Measurements from ENCODE around the gene SLC36A2. TPM values are rescaled to one million over a fixed set of nuclear protein-coding genes. Genes with fewer than 3 reads are reported as not detected.

SLC36A2 gene
- total and polyA plus RNA-seq, 12 donors = 0.06 to 0.17 (median 0.07) TPM; not detected in 9

DNA sequence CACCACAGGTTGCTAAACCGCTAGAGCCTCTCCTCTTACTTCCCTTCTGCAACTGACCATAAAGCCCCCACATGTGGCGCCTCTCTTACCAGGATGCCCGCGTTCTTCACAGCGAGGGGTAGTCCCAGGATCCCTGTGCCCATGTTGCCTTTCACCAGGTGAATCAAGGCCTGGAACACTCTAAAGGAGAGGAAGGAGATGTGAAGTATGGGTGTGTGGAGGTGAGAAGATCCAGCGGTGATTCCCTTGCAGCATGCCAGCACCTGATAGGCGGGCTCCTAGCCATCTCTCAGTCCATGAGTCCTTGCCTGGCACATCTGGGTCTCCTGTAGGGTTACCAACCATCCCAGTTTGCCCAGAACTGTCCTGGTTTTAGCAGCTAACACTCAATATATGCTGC, 3.3 kb downstream of the SLC36A2 start:
- H3K27me3 ChIP-seq = peaks cover 9% of the 10 kb centered on the region
- no peak overlapping the region for H3K4me3 ChIP-seq
- no peaks in the 10 kb centered on the region for H3K4me1 ChIP-seq (replicated peaks in 1 of 2)
- H3K27ac ChIP-seq = no peak overlapping the region
- no peaks in the 10 kb centered on the region for H3K36me3 ChIP-seq (replicated peaks in 1 of 2)
- no peak for DNase-seq
- TF ChIP-seq, protein P1, sequence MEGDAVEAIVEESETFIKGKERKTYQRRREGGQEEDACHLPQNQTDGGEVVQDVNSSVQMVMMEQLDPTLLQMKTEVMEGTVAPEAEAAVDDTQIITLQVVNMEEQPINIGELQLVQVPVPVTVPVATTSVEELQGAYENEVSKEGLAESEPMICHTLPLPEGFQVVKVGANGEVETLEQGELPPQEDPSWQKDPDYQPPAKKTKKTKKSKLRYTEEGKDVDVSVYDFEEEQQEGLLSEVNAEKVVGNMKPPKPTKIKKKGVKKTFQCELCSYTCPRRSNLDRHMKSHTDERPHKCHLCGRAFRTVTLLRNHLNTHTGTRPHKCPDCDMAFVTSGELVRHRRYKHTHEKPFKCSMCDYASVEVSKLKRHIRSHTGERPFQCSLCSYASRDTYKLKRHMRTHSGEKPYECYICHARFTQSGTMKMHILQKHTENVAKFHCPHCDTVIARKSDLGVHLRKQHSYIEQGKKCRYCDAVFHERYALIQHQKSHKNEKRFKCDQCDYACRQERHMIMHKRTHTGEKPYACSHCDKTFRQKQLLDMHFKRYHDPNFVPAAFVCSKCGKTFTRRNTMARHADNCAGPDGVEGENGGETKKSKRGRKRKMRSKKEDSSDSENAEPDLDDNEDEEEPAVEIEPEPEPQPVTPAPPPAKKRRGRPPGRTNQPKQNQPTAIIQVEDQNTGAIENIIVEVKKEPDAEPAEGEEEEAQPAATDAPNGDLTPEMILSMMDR (IDR thresholded peaks at IDR 0.05) = no peak
- TF ChIP-seq POLR2A (IDR thresholded peaks at IDR 0.05) = no peak
- intact Hi-C loops (cut with DNase I) = no loop called here
- 86 to 92% (median 91%) methylated on average over 5 to 7 of the region's 7 CpGs for WGBS, 4 donors
- no peaks in the 10 kb centered on the region for H3K9me3 ChIP-seq (replicated peaks in 1 of 3)

DNA sequence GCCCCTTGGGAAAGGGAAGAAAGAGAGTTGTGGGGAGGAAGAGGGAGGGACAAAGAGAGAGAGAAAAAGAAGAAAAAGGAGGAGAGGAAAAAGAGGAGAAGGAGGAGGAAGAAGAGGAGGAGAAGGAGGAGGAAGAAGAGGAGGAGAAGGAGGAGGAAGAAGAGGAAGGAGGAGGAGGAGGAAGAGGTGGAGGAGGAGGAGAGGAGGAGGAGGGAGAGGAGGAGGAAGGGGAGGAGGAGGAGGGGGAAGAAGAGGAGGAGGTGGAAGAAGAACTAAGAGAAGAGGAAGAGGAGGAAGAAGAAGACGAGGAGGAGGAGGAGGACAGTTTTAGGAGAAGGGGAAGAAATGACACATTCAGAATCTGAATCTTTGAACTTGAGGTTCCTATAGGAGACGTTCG, 7.4 kb downstream of the SLC36A2 start:
- H3K27me3 ChIP-seq = peaks cover 5% of the 10 kb centered on the region
- WGBS, 4 donors = 60 to 73% (median 63%) methylated on average over 3 of the region's 3 CpGs
- no peaks in the 10 kb centered on the region for H3K9me3 ChIP-seq (replicated peaks in 1 of 3)
- H3K4me3 ChIP-seq = no peak overlapping the region
- H3K36me3 ChIP-seq (replicated peaks in 1 of 2) = no peaks in the 10 kb centered on the region
- H3K27ac ChIP-seq = no peak overlapping the region
- intact Hi-C loops (cut with DNase I) = no loop called here
- TF ChIP-seq POLR2A (IDR thresholded peaks at IDR 0.05) = no peak
- TF ChIP-seq, protein P1 (IDR thresholded peaks at IDR 0.05) = no peak
- H3K4me1 ChIP-seq (replicated peaks in 1 of 2) = no peaks in the 10 kb centered on the region
- DNase-seq = no peak

DNA sequence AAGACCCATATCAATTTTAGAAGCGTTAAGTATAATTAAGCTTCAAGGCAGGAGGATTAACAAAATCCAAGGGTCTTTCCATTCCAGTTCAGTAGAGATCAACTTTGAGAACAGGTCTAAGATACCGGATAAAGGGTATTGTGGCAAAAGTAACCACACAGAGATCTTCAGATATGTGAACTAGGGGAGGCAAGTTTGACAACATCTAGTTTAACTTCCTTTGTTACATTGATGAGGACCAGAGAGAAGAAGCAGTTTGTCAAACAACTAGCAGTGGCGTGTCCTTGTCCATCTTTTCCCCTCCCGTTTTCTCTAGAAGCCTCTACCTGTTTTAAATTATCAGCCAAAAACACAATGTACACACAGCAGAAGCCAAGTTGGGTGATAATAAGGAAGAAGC, 8.6 kb downstream of the SLC36A2 start:
- intact Hi-C loops (cut with DNase I) = no loop called here
- Histone ChIP-seq H3K27ac (no peak overlapping the region), H3K9me3 (replicated peaks in 1 of 3) (no peaks in the 10 kb centered on the region), H3K4me3 (no peak overlapping the region), H3K4me1 (replicated peaks in 1 of 2) (no peaks in the 10 kb centered on the region), H3K36me3 (replicated peaks in 1 of 2) (no peaks in the 10 kb centered on the region), H3K27me3 (peaks cover 5% of the 10 kb centered on the region)
- 71 to 82% (median 73%) methylated on average over 4 of the region's 4 CpGs for WGBS, 4 donors
- TF ChIP-seq, protein P1 (IDR thresholded peaks at IDR 0.05) = no peak
- TF ChIP-seq POLR2A (IDR thresholded peaks at IDR 0.05) = no peak
- no peak for DNase-seq

DNA sequence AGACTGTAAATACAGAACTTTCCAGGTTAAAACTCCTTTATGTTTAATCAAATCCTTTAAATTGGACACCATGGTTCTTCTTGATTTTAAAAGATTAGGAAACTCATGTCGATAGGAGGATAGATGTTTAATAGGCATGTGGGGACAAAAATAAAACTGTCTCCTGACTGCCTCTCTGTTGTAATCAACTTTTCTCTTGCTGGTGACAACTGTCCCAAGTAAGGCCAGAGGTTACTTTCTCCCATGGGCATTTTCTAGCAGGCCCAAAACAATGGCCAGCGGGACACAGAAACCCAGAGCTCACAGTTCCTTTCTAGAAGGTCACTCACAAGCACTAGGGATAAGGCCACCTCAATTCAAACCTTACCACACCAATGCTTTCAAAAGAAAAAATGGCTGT, 14.5 kb downstream of the SLC36A2 start:
- no peaks in the 10 kb centered on the region for H3K9me3 ChIP-seq (replicated peaks in 1 of 3)
- WGBS, 4 donors = 79 to 96% (median 91%) methylated on average over 2 of the region's 2 CpGs
- no peaks in the 10 kb centered on the region for H3K27me3 ChIP-seq
- H3K27ac ChIP-seq = no peak overlapping the region
- no peaks in the 10 kb centered on the region for H3K4me1 ChIP-seq (replicated peaks in 1 of 2)
- DNase-seq = no peak
- H3K4me3 ChIP-seq = no peak overlapping the region
- no peaks in the 10 kb centered on the region for H3K36me3 ChIP-seq (replicated peaks in 1 of 2)
- intact Hi-C loops (cut with DNase I) = no loop called here
- TF ChIP-seq, protein P1 (IDR thresholded peaks at IDR 0.05) = no peak
- TF ChIP-seq POLR2A (IDR thresholded peaks at IDR 0.05) = no peak

All from adrenal gland (tissue), 12 donors.